ENCODE data around the gene BBLN.
A peak's percentile ranks its signal among the peaks of the same experiment; 100 is the strongest.

Gene BBLN

DNA sequence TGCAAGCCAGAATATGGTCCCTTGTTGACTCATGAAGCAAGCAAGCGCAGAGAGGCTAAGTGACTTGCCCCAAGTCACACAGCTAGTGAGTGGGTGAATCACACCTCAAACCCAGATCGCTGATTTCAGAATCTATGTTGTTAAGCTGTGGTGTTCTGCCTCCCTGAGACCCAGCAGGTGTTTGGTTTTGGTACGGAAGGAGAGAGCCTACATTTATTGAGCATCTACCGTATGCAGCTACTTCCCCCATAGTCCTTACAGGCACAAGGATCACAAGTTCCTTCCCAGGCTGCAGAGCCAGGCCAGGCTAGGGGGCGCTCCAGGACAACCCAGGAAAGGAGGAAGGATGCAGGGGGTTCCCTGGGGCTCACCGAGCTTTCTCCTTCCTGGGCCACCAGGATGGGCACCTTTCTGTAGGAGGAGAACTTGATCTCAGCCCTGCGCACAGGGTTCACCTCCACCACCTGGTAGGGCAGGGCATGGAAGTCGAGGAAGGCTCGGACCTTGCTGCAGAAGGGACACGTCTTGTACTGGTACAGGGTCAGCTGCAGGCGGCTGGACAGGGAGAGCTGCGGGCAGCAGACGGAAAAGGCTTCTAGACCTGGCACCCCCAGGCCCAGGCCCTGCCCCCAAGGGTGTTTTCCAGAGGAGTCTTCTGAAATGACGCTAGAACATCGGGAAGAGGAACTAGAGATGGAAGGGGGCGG lies 35.0 kb upstream of the BBLN start:
- Histone ChIP-seq H3K4me1 (ENCODE audit: insufficient read depth, poor library complexity, severe bottlenecking) (peaks cover 6% of the 10 kb centered on the region), H3K9me3 (ENCODE audit: severe bottlenecking) (no peaks in the 10 kb centered on the region), H3K36me3 (ENCODE audit: low read depth) (peaks cover 15% of the 10 kb centered on the region), H3K4me3 (ENCODE audit: severe bottlenecking) (no peak overlapping the region), H3K27ac (ENCODE audit: poor library complexity, severe bottlenecking) (no peak overlapping the region), H3K27me3 (ENCODE audit: insufficient read depth, poor library complexity, severe bottlenecking) (no peaks in the 10 kb centered on the region)
- TF ChIP-seq, protein P1, sequence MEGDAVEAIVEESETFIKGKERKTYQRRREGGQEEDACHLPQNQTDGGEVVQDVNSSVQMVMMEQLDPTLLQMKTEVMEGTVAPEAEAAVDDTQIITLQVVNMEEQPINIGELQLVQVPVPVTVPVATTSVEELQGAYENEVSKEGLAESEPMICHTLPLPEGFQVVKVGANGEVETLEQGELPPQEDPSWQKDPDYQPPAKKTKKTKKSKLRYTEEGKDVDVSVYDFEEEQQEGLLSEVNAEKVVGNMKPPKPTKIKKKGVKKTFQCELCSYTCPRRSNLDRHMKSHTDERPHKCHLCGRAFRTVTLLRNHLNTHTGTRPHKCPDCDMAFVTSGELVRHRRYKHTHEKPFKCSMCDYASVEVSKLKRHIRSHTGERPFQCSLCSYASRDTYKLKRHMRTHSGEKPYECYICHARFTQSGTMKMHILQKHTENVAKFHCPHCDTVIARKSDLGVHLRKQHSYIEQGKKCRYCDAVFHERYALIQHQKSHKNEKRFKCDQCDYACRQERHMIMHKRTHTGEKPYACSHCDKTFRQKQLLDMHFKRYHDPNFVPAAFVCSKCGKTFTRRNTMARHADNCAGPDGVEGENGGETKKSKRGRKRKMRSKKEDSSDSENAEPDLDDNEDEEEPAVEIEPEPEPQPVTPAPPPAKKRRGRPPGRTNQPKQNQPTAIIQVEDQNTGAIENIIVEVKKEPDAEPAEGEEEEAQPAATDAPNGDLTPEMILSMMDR (IDR thresholded peaks at IDR 0.05; ENCODE audit: poor library complexity, severe bottlenecking) = peak; percentile 61
- no peak for ATAC-seq (ENCODE audit: low read depth)
- peak; percentile 51 for DNase-seq (ENCODE audit: low spot score)

GRCh38 chr9:128125580-128126354 lies 34.3 kb upstream of the BBLN start:
- Histone ChIP-seq H3K9me3 (ENCODE audit: severe bottlenecking) (no peaks in the 10 kb centered on the region), H3K36me3 (ENCODE audit: low read depth) (peaks cover 15% of the 10 kb centered on the region), H3K27ac (ENCODE audit: poor library complexity, severe bottlenecking) (no peak overlapping the region), H3K4me3 (ENCODE audit: severe bottlenecking) (no peak overlapping the region), H3K4me1 (ENCODE audit: insufficient read depth, poor library complexity, severe bottlenecking) (peaks cover 6% of the 10 kb centered on the region), H3K27me3 (ENCODE audit: insufficient read depth, poor library complexity, severe bottlenecking) (no peaks in the 10 kb centered on the region)
- ATAC-seq (ENCODE audit: low read depth) = no peak
- TF ChIP-seq, protein P1 (IDR thresholded peaks at IDR 0.05; ENCODE audit: poor library complexity, severe bottlenecking) = no peak
- peak; percentile 34 for DNase-seq (ENCODE audit: low spot score)

GRCh38 chr9:128127568-128127989 lies 32.5 kb upstream of the BBLN start, which contains the start of gene PTGES2:
PTGES2 (minus strand) TSS chr9:128127729; CDS start chr9:128127717, 12 bp downstream.
- DNase-seq (ENCODE audit: low spot score) (peak; percentile 72), ATAC-seq (ENCODE audit: low read depth) (peak; percentile 69)
- TF ChIP-seq, protein P1 (IDR thresholded peaks at IDR 0.05; ENCODE audit: poor library complexity, severe bottlenecking) = no peak
- peaks cover 15% of the 10 kb centered on the region for H3K36me3 ChIP-seq (ENCODE audit: low read depth)
- no peaks in the 10 kb centered on the region for H3K27me3 ChIP-seq (ENCODE audit: insufficient read depth, poor library complexity, severe bottlenecking)
- peak within 1 kb of the TSS; percentile 78 for H3K27ac ChIP-seq (ENCODE audit: poor library complexity, severe bottlenecking)
- peaks cover 6% of the 10 kb centered on the region for H3K4me1 ChIP-seq (ENCODE audit: insufficient read depth, poor library complexity, severe bottlenecking)
- no peaks in the 10 kb centered on the region for H3K9me3 ChIP-seq (ENCODE audit: severe bottlenecking)
- H3K4me3 ChIP-seq (ENCODE audit: severe bottlenecking) = peak within 1 kb of the TSS; percentile 92

DNA sequence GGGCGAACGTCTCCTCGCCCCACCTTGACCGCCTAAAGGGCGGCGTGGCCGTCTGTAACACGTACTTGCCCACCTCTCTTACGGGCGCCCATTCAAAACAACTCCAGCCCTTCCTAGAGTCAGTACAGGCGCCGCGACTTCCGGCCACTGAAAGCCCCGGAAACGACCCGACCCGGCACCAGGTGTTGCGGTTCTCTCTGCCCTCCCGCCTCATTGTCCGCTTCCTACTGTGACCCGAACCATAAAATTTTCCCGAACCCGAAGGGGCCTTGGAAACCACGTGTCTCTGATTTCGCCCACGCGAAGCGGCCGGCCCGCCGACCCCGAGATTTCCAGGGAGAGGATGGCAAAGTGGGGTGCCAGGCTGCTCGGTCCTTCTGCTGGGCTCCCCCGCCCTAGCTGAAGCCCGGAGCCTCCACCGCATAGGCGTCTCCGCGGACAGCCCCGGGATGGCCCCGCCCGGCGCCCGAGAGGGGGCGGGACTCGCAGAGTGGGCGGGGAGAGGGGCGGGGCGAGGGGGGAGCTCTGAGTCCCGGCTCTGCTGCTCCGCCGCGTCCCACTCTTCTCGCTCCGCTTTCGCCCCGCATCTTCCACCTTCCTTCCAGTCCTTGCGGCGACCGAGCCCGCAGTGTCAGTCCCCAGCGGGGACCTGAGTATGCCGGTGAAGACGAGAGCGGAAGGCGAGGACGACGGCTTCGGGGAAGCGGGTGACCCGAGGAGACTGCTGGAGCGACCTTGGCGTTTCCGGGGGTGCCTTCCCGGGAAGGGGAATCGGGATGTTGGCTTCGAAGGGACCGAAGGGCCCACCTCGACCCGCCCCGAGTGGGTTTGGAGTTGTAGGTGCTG lies 31.9 kb upstream of the BBLN start:
- no peaks in the 10 kb centered on the region for H3K9me3 ChIP-seq (ENCODE audit: severe bottlenecking)
- peak; percentile 84 for DNase-seq (ENCODE audit: low spot score)
- H3K27ac ChIP-seq (ENCODE audit: poor library complexity, severe bottlenecking) = peak overlapping the region; percentile 78
- ATAC-seq (ENCODE audit: low read depth) = peak; percentile 81
- peak overlapping the region; percentile 92 for H3K4me3 ChIP-seq (ENCODE audit: severe bottlenecking)
- H3K4me1 ChIP-seq (ENCODE audit: insufficient read depth, poor library complexity, severe bottlenecking) = peaks cover 6% of the 10 kb centered on the region
- peaks cover 15% of the 10 kb centered on the region for H3K36me3 ChIP-seq (ENCODE audit: low read depth)
- TF ChIP-seq, protein P1 (IDR thresholded peaks at IDR 0.05; ENCODE audit: poor library complexity, severe bottlenecking) = no peak
- H3K27me3 ChIP-seq (ENCODE audit: insufficient read depth, poor library complexity, severe bottlenecking) = no peaks in the 10 kb centered on the region

Measured in RWPE2 (cell line).